HuH-7.5 (cell line): ENCODE results near the gene GPC5.

Experiments used
- DNase-seq: peaks from one replicate; pipeline ENCODE4 v3.0.0; 2011; ENCODE audit warnings: low spot score

The GPC5 gene

DNA sequence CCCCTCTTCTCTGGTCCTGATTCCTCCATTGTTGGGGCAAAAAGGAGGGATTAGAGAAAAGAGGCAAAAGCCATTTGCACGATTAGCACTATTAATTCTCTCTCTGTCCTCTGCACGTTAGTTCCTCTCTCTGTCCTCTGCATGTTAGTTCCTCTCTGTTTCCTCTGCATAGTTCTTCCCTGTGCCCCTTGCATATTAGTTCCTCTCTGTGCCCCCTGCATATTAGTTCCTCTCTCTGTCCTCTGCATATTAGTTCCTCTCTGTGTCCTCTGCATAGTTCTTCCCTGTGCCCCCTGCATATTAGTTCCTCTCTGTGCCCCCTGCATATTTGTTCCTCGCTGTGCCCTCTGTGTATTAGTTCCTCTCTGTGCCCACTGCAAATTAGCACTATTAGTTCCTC lies 981.0 kb downstream of the GPC5 start:
- no peak for DNase-seq

DNA sequence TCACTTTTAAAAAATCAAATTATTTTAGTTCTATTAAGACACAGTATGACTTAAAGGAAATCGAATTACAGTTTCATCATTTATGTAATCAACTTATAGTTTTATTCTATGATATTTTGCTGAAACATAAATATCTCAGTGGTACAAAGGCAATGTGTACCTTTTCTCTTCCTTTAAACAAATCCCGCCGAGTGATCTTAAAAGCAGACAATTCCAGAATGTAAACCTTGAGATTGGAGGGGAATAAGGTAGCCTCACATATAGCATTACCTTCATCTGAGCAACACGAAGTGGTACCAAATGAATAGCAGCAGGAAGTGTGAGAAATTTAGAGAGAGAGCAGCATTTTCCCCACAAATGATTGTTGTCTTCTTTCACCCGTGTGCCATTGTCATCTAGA lies 986.0 kb downstream of the GPC5 start:
- no peak for DNase-seq

DNA sequence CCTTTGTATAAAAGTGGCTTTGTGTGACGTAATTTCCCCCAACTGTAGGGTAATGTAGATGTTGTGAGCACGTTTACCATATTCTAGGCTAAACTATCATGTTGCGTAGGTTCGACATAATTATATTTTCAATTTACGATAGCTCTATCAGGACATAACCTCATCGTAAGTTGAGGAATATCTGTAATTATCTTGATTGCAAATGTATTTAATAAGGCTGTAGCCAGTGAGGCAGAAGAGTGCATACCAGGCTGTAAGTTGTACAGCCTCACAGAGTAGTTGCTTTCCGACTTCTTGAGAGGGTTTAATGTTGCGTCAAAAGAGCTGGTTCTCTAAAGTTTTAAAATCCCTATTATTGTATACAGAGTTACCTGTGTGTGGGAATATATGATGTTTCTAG lies 988.8 kb downstream of the GPC5 start:
- no peak for DNase-seq

DNA sequence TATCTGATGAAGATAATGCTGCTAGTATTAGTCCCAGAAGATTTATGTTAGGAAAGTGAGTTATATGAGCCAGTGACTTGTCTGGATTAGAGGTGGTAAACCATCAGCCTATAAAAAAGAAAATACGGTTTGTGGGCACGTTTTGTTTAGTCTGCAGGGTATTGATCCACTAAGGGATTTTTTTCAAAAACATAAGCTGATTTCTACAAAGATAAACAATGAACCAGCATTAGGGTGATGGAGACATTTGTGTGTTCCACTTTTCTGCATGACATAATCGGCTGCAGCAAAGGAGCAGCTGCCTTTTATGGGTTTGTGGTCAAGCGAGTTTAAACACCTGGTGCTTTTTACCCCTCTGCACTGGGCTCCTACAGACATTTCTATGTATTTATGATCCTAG lies 991.8 kb downstream of the GPC5 start:
- no peak for DNase-seq

DNA sequence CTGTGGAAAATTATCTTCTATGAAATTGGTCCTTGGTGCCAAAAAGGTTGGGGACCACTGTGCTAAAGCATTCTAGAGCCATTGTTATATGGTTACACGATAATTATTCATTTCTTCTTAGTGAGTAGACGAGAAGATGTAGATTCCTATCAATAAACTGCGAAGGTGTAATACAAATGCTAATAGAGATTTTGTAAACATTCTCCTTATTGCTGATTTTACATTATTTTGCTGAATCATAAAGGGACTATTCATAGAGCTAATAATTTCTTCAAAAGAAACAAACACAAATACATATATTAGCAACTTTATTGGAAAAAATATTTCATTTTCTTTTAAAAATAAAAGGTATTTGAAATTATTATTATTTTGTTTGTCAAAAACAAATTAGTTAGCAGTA lies 1005.2 kb downstream of the GPC5 start:
- DNase-seq = no peak

DNA sequence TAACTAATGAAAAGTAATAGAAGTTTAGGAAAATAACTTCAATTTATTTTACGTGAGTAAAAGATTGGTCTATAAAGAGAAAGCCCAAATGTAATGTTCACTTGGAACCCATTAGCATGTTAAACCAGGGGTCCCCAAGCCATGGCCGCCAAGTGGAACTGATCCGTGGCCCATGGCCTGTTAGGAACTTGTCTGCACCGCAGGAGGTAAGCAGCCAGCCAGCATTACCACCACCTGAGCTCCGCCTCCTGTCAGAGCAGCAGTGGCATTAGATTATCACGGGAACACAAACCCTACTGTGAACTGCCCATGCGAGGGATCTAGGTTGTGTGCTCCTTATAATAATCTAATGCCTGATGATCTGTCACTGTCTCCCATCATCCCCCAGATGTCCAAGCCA lies 1009.4 kb downstream of the GPC5 start:
- no peak for DNase-seq

DNA sequence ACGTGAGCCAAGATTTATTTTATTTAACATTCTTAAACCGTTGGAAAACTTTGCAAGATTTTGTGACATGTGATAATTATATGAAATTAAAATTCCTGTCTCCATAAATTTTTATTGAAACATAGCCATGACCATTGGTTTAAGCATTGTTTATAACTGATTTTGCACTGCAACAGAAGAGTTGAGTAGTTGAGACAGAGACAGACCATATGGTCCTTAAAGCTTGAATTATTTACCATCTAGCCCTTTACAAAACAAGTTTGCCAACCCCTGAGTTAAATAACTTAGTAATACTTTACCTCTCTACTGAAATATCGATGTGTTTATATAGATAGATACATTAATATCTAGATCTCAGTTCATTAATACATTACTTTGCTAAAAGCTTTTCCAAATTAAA lies 1014.1 kb downstream of the GPC5 start:
- no peak for DNase-seq

DNA sequence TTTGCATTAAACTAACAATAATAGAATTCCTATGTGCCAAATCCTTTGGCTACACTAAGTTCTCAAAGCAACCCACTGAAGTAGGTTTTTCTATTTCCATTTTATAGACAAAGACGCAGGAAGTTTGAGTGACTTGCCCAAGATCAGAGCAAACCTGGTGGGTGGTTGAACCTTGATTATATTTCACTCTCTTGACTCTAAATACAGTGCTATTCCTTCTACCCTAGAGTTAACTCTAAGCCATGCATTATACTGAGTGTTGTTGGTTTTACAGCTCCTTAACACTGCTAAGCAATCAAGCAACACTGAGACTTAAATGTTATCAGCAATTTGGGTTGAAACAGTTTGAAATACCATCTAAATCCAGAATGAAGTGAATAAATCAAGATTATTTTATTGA lies 1014.6 kb downstream of the GPC5 start:
- DNase-seq = no peak

DNA sequence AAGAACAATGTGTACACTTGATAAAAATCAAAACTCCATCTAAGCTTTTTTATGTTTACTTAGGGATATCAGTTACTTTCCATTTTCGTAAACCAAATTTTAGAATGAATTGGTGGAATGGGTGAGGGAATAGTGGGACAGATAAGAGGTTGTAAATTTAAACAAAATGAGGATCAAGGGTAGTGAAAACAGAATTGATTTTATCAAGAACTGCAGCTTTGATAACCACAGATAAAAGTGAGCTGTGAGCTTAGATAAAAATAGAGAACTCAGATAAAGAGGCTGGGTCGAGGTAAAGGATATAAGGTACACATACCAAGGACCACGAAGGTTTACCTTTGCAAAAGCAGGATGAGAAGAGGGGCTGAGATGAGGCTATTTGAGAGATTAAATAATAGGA lies 1015.0 kb downstream of the GPC5 start:
- DNase-seq = no peak

DNA sequence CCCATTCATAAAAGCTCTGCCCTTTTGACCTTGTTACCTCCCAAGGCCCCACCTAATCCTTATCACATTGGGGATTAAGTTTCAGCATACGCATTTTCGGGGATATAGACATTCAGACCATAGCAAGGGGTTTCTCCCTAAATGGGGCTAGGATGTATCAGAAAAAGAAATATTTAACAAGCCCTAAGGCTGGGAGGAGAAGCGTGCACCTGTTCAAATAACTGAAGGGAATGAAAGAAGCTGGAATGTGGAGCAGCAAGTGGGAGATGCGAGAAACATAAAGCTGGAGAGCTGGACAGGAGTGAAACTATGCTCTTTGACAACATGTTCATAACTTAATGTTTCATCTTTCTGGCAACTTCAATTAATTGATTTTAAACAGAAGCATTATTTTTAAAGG lies 1016.4 kb downstream of the GPC5 start:
- no peak for DNase-seq

DNA sequence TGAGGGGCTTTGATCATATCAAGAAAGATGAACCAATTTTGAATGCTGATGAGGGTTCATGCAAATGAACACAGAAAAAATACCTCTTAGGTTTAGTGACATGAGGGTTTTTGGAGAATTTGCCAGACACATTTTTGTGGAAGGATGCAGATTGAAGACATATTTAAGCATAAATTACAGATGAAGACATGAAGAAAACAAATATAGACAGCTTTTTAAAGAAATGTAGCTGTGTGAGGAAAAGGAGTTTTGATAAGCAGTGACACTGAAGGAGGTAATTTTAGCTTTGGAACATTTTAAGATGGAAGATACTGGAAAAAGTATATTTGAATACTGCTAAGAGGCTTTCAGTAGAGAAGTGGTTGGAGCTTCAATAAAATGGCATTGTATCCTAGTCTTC lies 1017.4 kb downstream of the GPC5 start:
- DNase-seq = no peak

DNA sequence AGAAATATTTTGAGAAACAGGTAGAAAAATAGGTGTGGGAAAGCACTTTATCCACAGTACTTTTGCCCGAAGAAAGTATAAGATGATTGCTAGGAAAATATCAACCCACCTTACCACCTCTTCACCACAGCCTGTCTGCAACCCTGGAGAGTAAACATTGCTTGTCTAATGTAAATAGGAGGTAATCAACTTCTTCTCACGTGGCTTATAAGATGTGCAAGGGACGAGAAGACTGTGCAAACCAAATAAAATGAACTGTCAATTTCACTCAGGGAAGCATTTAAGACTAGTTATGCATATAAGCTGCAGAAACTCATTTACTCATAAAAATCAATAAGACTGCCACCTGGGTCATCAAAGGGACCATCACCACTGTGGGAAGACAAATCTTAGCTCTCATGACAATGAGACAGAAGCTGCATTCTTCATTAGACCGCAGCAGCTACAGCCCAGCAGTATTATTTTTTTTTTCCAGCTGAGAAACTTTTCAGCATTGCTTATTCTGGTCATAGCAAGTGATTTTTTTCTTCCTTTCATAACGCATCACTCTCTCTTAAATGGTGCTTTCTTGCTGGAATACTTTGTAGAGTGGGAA lies 1020.5 kb downstream of the GPC5 start:
- DNase-seq = no peak

DNA sequence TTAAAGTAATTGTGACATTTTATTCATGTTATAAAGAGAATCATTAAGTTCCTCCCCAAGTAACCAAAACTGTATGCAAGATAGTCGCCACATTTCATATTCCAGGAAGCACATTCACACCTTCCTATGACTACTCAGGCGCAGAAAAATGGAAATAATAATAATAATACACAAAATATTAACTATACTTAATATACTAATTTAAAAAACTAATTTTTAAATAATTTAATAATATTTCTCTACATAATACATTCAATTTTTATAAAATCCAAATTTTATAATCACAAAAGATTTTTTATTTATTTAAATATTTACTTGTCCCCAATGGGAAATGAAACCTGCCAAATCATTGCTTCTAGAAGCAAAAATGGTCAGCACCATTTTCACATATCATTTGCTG lies 1030.8 kb downstream of the GPC5 start:
- no peak for DNase-seq

DNA sequence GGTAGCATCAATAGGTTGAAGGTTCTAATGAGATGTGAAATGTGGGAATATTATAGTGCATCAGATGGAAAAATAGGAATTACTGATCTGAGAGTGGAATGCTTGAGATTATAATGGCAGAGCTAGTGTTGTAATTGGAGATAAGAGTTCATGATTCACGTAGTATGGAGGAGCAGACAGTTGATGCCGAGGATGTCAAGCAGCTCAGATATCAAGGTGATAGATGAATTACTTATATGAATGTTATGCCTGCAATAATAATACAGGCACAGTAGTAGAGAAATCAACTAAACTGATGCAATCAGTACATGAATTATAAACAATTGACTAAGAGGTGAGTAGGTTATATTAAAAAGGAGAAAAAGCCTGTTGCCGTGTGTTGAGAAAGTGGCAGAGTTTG lies 1035.0 kb downstream of the GPC5 start:
- DNase-seq = no peak

DNA sequence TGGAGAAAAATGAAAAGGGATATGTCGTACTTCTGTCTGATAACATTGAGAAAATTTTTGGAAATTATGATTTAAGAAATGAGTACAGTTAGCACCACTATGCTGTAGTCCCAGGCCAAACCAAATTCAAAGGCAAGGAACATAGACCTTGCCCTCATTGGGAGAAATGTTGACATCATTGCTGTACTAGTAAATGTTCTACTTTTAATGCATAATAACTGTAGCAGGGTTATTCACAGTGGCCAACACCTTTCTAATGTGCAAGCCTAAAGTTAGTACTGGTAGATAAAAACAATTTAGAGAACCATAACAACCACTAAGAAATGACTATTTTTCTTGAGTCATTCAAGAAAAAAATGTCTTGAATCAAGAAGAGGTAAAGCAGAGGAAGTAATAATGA lies 1035.5 kb downstream of the GPC5 start:
- DNase-seq = no peak

DNA sequence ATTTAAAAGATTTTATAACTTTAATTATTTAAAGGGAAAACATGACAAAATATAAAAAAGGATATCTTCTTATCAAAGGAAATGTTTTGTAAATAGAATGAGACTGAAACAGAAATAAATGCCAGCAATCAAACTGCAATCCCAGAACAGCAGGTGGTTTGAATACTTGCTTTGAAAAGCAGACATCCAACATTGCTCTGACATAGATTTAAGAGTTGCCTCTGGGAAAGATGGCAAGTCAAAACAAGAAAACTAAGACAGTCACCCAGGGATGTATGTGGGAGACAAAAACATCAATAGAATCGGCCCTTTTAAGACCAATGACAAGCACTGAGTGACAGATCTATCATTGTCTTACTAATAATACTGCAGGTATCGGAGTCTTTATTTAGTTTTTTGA lies 1038.5 kb downstream of the GPC5 start:
- no peak for DNase-seq

DNA sequence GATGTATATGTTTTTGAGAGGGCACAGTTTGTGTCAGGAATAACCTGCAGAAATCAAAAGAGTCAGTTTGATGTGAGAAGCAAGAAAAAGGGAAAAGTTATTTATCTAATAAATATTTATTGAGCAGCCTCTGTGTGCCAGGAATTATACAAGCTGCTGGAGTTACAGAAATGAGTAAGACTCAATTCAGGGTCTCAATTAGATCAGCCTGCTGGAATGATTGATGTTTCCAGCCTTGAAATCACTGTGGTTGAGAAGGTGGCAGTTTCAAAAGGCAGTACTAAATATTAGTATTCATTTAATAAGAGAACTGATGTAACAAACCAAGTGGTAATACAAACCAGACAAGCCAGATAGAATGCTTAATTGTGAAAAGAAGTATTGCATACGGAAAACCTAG lies 1045.8 kb downstream of the GPC5 start:
- DNase-seq = no peak

DNA sequence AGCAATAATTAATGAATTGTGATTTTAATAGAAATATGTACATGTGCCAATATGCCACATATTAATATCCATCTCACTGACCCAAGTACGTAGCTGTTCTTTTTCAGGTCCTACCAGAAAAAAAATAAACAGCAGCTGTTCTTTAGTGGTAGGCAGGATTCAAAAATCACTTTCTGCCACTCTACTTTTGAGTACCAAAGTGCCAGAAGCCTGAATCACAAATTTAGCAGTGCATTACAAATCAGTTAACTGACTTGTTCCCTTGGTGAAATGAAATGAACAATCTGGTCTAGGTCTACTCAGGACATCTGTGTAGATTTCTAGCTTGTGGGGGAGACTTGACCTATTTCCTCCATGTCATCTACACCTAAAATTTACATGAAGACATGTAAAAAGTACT lies 1052.6 kb downstream of the GPC5 start:
- no peak for DNase-seq

DNA sequence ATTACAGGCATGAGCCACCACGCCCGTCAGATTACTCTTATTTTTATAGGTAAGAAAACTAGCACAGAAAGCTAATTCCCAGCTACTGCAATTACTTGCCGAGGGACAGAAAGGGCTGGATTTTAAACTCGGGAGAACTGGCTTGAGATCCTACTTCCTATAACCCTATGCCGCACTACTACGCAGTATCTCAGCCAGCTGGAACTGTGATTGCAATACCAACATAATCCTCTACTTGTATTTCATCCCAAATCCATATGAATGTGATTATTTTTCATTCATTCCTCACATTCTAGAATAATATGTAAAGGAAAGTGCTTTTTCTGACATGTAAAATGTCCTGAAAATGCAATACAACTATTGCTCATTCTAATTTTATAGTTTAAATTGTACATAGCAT lies 1054.4 kb downstream of the GPC5 start:
- no peak for DNase-seq

DNA sequence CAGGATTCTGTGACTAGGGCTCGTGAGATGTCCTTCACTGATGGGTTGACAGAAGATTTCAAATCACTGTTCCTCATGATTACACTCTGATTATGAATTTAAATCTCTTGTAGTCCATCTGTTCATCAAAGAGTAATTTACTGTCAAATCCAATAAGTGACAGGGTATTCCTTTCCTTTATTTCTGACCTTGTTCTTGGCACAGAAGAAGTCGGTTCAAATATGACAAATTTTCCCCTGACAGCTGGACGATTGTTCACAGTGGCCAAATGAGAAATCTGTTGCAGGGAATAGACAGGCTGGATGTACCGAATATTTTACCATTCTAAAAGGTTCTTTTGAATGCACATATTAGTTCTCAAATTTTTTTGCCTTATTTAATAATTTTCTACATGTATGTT lies 1060.9 kb downstream of the GPC5 start:
- DNase-seq = no peak

DNA sequence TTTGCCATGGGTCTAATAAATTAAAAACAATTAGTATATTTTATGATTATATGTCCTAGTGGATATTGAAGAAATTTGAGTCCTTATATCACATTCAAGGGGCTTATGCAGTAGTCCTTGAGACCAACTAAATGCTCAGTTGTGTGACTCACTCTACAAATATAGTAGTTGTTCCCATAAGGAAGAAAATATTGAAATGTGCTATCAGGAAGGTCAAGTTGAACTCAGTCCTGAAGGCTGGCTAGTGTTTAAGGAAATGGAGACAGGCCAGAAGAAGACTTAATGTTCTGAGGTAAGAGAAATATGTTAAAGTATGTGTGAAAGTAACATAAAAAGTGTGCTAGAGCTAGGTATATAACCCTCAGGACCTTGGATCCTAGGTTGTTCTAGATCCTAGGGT lies 1062.1 kb downstream of the GPC5 start:
- no peak for DNase-seq

DNA sequence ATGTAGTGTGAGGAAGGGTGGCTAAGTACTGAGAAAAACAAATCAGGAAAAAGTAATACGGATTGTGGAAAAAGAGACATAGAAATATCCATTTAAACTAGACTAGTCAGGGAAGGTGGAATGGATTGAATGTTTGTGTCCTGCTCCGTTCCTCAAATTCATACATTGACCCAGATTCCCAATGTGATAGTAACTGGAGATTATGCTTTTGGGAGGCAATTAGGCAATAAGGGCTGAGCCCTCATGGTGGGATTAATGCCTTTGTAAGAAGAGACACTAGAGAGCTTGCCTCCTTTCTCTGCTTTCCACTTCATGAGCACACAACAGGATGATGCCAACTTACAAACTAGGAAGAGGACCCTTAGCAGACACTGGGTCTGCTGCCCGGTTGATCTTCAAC lies 1063.0 kb downstream of the GPC5 start:
- no peak for DNase-seq

DNA sequence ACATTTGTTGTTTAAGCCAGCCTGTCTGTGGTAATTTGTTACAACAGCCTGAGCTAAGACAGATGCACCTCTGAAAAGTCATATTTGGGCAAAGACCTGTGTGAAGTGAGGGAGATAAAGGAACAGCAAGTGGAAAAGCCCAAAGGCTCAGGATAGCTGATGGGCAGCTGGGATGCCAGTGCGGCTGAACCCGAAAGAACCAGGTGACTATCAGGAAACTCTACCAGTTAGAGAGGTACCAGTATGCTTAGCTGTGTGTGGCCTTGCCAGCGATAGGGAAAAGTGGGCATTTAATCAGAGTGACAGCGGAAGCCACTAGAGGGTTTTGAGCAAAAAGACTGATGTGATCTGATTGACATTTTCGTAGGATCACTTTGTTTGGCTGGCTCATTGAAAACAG lies 1063.4 kb downstream of the GPC5 start:
- no peak for DNase-seq

DNA sequence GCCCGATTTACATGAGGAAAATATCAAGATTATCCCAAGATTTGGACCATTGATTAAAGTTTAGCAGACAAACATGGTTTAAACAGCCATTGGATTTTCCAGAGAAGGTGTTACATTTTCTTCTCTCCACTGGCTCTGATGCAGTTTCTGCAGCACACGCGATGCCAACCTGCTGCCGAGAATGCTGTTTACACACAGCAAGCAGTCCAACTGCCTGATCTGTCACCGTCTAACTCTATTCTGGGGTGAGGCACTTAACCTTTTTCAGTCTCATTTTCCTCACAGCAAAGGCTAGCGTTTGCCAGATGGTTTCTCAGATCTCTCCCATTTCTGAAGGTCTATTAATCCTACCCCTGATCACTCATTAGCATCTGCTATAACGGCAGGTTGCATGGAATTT lies 1064.7 kb downstream of the GPC5 start:
- DNase-seq = no peak
